Right renal cortex interstitium (tissue), 3 donors: ENCODE measurements around the gene NXF2B. TPM values are rescaled to one million over a fixed set of nuclear protein-coding genes. Genes with fewer than 3 reads are reported as not detected.
A peak's percentile ranks its signal among the peaks of the same experiment; 100 is the strongest.
"Not testable (repeated sequence)": the region's sequence is repeated elsewhere in the genome, so short reads cannot be mapped to it uniquely, and the experiment has no call there.

ENCODE experiments used
- DNase-seq, 3 donors: peaks; one replicate each; pipeline ENCODE4 v3.0.0-alpha.2; 2013; ENCODE audit warnings: low read depth in 3 of 3, low spot score in 2 of 3
- polyA plus RNA-seq, 3 donors: library from polyadenylated mRNA; unstranded; fragments of 120-200 nt; gene quantifications; one replicate each; pipeline ENCODE4 v1.2.1, GENCODE V29; 2013; ENCODE audit not compliant: insufficient read length in 3 of 3

NXF2B gene
- polyA plus RNA-seq = 1 to 10 TPM in 1 of 3 donors, under 1 TPM in 2; 0.69 to 1.5 (median 0.79) TPM

- DNase-seq = not testable (repeated sequence)
Measured at GRCh38 chrX:102439908-102440307, at the start of gene NXF2B. Gene NXF2B (minus strand): TSS chrX:102440008. CDS start chrX:102380036, 59,972 bp downstream.

- DNase-seq = not testable (repeated sequence)
Measured at GRCh38 chrX:102478765-102479164, 39.0 kb upstream of the NXF2B start.

- DNase-seq = not testable (repeated sequence)
Measured at GRCh38 chrX:102471762-102472220, 32.0 kb upstream of the NXF2B start, which contains the start of gene TCP11X2. Gene TCP11X2 (minus strand): TSS chrX:102471812.

GRCh38 chrX:102470215-102470614, 30.4 kb upstream of the NXF2B start:
- not testable (repeated sequence) for DNase-seq

GRCh38 chrX:102458615-102459014, 18.8 kb upstream of the NXF2B start:
- not testable (repeated sequence) for DNase-seq

- DNase-seq = not testable (repeated sequence)
Measured at GRCh38 chrX:102414493-102414892, 25.3 kb downstream of the NXF2B start.

- peak in 2 of 3 donors; percentile 10 to 15 for DNase-seq
Measured at GRCh38 chrX:102345916-102346315, 93.9 kb downstream of the NXF2B start.

GRCh38 chrX:102341867-102342266, 97.9 kb downstream of the NXF2B start:
- no peak for DNase-seq

- no peak for DNase-seq
Measured at GRCh38 chrX:102339312-102340298, 100.2 kb downstream of the NXF2B start.

- DNase-seq = no peak
Measured at GRCh38 chrX:102338162-102338561, 101.6 kb downstream of the NXF2B start.

Other genes with a start within 250 kb of the NXF2B start
- gene TCP11X1, start 224.7 kb downstream of the NXF2B start, polyA plus RNA-seq = under 1 TPM in 1 of 3 donors, not detected in 2; 0.44 TPM
- under 1 TPM; 0.08 to 0.62 (median 0.54) TPM for gene NXF2, start 192.8 kb downstream of the NXF2B start, polyA plus RNA-seq
- gene TCP11X2, start 31.8 kb upstream of the NXF2B start, polyA plus RNA-seq = 1 to 10 TPM in 2 of 3 donors, under 1 TPM in 1; 0.68 to 2.2 (median 1.2) TPM
- 10 to 100 TPM; 67.2 to 72.7 (median 72.1) TPM for gene TMSB15A, start 76.7 kb upstream of the NXF2B start, polyA plus RNA-seq
- gene ARMCX5, start 159.5 kb upstream of the NXF2B start, polyA plus RNA-seq = 10 to 100 TPM; 16.2 to 17.2 (median 16.7) TPM
- gene GPRASP1, start 211.5 kb upstream of the NXF2B start, polyA plus RNA-seq = 10 to 100 TPM in 2 of 3 donors, 1 to 10 TPM in 1; 8.8 to 15.4 (median 11.9) TPM